ENCODE results near the gene CERS6. TPM values are rescaled to one million over a fixed set of nuclear protein-coding genes. Genes with fewer than 3 reads are reported as not detected.
"Not testable (repeated sequence)": the region's sequence is repeated elsewhere in the genome, so short reads cannot be mapped to it uniquely, and the experiment has no call there.

Gene CERS6
- total RNA-seq (100 to 1,000 TPM in 1 of 9 donors, 10 to 100 TPM in 8; 20.5 to 110 (median 29.9) TPM), polyA plus RNA-seq (10 to 100 TPM in 1 of 3 donors, 1 to 10 TPM in 2; 5.0 to 26.9 (median 5.2) TPM)
- long read RNA-seq, donor 1, full-length matches to known transcripts: 19 of 19 reads
- long read RNA-seq, donor 1, partial matches to known transcripts: 0 of 19 reads
- long read RNA-seq, donor 1, other reads (novel, unspliced or antisense): 0 of 19 reads
- long read RNA-seq, donor 2, full-length matches to known transcripts: 14 of 22 reads
- long read RNA-seq, donor 2, partial matches to known transcripts: 8 of 22 reads
- long read RNA-seq, donor 2, other reads (novel, unspliced or antisense): 0 of 22 reads
- long read RNA-seq, donor 3, full-length matches to known transcripts: 41 of 64 reads
- long read RNA-seq, donor 3, partial matches to known transcripts: 23 of 64 reads
- long read RNA-seq, donor 3, other reads (novel, unspliced or antisense): 0 of 64 reads
- long read RNA-seq, donor 4, full-length matches to known transcripts: 1 of 3 reads
- long read RNA-seq, donor 4, partial matches to known transcripts: 0 of 3 reads
- long read RNA-seq, donor 4, other reads (novel, unspliced or antisense): 2 of 3 reads
- long read RNA-seq, donor 5, full-length matches to known transcripts: 11 of 15 reads
- long read RNA-seq, donor 5, partial matches to known transcripts: 0 of 15 reads
- long read RNA-seq, donor 5, other reads (novel, unspliced or antisense): 4 of 15 reads
- long read RNA-seq, donor 6, partial matches to known transcripts: 0 of 4 reads
- long read RNA-seq, donor 6, other reads (novel, unspliced or antisense): 4 of 4 reads
- long read RNA-seq, donor 7, full-length matches to known transcripts: 9 of 14 reads
- long read RNA-seq, donor 7, partial matches to known transcripts: 5 of 14 reads
- long read RNA-seq, donor 7, other reads (novel, unspliced or antisense): 0 of 14 reads
- long read RNA-seq, donor 8, full-length matches to known transcripts: 28 of 48 reads
- long read RNA-seq, donor 8, partial matches to known transcripts: 20 of 48 reads
- long read RNA-seq, donor 8, other reads (novel, unspliced or antisense): 0 of 48 reads
- long read RNA-seq, donor 9, full-length matches to known transcripts: 20 of 28 reads
- long read RNA-seq, donor 9, partial matches to known transcripts: 8 of 28 reads
- long read RNA-seq, donor 9, other reads (novel, unspliced or antisense): 0 of 28 reads
- long read RNA-seq, donor 10, full-length matches to known transcripts: 14 of 14 reads
- long read RNA-seq, donor 10, partial matches to known transcripts: 0 of 14 reads
- long read RNA-seq, donor 10, other reads (novel, unspliced or antisense): 0 of 14 reads

GRCh38 chr2:168455645-168456520, at the start of gene CERS6:
Gene CERS6, plus strand, starts transcription at chr2:168456272. Its CDS starts 177 bp downstream, at chr2:168456449.
- 1 to 6% (median 1%) methylated on average over 15 to 72 of the region's 72 CpGs for WGBS, 4 donors
- DNase-seq: peak; percentile 97 to 98 (median 97)
- Histone ChIP-seq H3K4me3 (peak within 1 kb of the TSS; percentile 19 to 97 (median 77)), H3K27me3 (no peaks in the 10 kb centered on the region), H3K9me3 (replicated peaks in 1 of 3) (no peaks in the 10 kb centered on the region), H3K4me1 (replicated peaks in 1 of 2) (peaks cover 0 to 14% of the 10 kb centered on the region in 2 donors), H3K27ac (peak within 1 kb of the TSS; percentile 56 to 93 (median 77)), H3K36me3 (replicated peaks in 1 of 2) (no peaks in the 10 kb centered on the region)
- TF ChIP-seq CTCF (IDR thresholded peaks at IDR 0.05) (peak in 1 of 6 experiments; percentile 26), POLR2A (IDR thresholded peaks at IDR 0.05) (peak; percentile 77 to 94)
- intact Hi-C loops (cut with DNase I): no loop called here

- H3K36me3 ChIP-seq (replicated peaks in 1 of 2); H3K9me3 ChIP-seq (replicated peaks in 1 of 3); DNase-seq; H3K4me3 ChIP-seq; H3K4me1 ChIP-seq (replicated peaks in 1 of 2); H3K27ac ChIP-seq; H3K27me3 ChIP-seq; intact Hi-C loops (cut with DNase I): not testable (repeated sequence)
- WGBS, 4 donors: 71 to 97% (median 80%) methylated on average over 1 to 5 of the region's 5 CpGs
These were observed 43.8 kb upstream of the CERS6 start for GRCh38 chr2:168412301-168412700.

GRCh38 chr2:168413101-168413500, 43.0 kb upstream of the CERS6 start:
- H3K4me3 ChIP-seq; H3K27me3 ChIP-seq; H3K9me3 ChIP-seq (replicated peaks in 1 of 3); intact Hi-C loops (cut with DNase I); H3K27ac ChIP-seq; H3K36me3 ChIP-seq (replicated peaks in 1 of 2); H3K4me1 ChIP-seq (replicated peaks in 1 of 2); DNase-seq: not testable (repeated sequence)
- 85 to 94% (median 93%) methylated on average over 2 to 3 of the region's 3 CpGs; no CpG with 5 or more reads in 1 of the 4 donors for WGBS, 4 donors

- no peak for TF ChIP-seq CTCF (IDR thresholded peaks at IDR 0.05)
- TF ChIP-seq POLR2A (IDR thresholded peaks at IDR 0.05): no peak
These were observed 39.5 kb upstream of the CERS6 start for GRCh38 chr2:168416555-168416954.

More at GRCh38 chr2:168416555-168416954, 39.5 kb upstream of the CERS6 start:
- DNase-seq: no peak
- Histone ChIP-seq H3K27ac (no peak overlapping the region), H3K27me3 (no peaks in the 10 kb centered on the region), H3K4me3 (no peak overlapping the region), H3K4me1 (replicated peaks in 1 of 2) (no peaks in the 10 kb centered on the region), H3K9me3 (replicated peaks in 1 of 3) (no peaks in the 10 kb centered on the region), H3K36me3 (replicated peaks in 1 of 2) (no peaks in the 10 kb centered on the region)
- intact Hi-C loops (cut with DNase I): no loop called here
